ENCODE results near the gene CHMP4B.

Gene CHMP4B

DNA sequence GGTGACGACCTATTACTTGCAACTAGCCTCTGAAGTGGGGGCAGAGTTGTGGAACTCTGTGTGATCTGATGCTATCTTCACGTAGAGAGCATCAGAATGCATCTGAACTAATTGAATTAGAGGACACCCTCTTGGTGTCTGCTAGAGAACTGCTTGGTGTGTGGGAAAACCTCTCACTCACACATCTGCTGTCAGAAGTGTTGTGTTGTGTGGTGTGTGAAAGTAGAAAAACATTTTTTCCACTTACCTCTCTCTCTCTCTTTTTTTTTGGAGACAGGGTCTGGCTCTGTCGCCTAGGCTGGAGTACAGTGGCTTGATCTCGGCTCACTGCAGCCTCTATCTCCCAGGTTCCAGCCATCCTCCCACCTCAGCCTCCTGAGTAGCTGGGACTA lies 90.0 kb downstream of the CHMP4B start:
- DNase-seq (ENCODE audit: low read depth): no peak

- no peak for DNase-seq (ENCODE audit: low read depth)
These were observed 90.9 kb downstream of the CHMP4B start for GRCh38 chr20:33902011-33902410.

All from T-helper 22 cell (primary cell).